ENCODE measurements around the gene XRN1. TPM values are rescaled to one million over a fixed set of nuclear protein-coding genes. Genes with fewer than 3 reads are reported as not detected.

The XRN1 gene
- total and polyA plus RNA-seq, 8 donors, result 3.5 to 23.4 (median 18.2) TPM

DNA sequence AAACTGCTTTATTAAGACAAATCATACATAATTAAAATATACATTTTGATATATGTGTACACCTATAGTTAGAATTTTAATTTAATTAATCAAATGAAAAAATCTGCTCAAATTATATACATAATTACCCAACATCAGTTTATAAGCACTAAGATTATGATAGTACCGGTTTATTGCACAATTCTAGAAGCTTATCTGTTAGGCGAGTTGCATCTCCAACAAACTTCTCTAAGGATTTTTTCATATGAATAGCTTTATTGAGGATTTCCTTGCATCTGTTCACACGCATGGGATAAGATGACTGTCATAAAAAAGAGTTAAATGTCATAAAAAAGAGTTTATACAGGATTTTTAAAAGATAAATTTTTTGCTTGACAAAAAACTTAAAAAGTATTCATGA, 19.9 kb upstream of the XRN1 start:
- FAIRE-seq (no peak), DNase-seq (no peak), ATAC-seq (no peak)
- WGBS, 2 donors, result 93 to 96% methylated on average over 3 of the region's 3 CpGs
- TF ChIP-seq, protein P1, sequence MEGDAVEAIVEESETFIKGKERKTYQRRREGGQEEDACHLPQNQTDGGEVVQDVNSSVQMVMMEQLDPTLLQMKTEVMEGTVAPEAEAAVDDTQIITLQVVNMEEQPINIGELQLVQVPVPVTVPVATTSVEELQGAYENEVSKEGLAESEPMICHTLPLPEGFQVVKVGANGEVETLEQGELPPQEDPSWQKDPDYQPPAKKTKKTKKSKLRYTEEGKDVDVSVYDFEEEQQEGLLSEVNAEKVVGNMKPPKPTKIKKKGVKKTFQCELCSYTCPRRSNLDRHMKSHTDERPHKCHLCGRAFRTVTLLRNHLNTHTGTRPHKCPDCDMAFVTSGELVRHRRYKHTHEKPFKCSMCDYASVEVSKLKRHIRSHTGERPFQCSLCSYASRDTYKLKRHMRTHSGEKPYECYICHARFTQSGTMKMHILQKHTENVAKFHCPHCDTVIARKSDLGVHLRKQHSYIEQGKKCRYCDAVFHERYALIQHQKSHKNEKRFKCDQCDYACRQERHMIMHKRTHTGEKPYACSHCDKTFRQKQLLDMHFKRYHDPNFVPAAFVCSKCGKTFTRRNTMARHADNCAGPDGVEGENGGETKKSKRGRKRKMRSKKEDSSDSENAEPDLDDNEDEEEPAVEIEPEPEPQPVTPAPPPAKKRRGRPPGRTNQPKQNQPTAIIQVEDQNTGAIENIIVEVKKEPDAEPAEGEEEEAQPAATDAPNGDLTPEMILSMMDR (IDR thresholded peaks at IDR 0.05), result no peak
- intact Hi-C loops (cut with DNase I), result no loop called here
- H3K27me3 ChIP-seq, result no peaks in the 10 kb centered on the region
- no peak overlapping the region for H3K27ac ChIP-seq
- H3K4me3 ChIP-seq, result no peak overlapping the region
- H3K9me3 ChIP-seq, result no peaks in the 10 kb centered on the region
- no peaks in the 10 kb centered on the region for H3K4me1 ChIP-seq
- H3K36me3 ChIP-seq, result no peaks in the 10 kb centered on the region

DNA sequence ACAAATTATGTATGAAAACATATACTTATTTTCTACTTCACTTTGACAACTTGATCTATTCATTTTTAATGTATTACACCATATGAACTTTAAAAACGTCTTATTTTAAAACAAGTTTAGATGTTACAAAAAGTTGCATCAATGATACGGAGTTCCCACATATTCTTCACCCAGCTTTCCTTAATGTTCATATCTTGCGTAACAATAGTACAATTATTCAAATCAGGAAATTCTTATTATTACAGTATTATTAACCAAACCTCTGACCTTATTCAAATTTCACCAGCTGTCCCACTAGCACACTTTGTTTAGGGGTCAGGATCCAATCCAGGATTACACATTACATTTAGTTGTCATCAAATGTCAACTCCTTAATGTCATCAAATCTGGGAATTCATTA, 12.9 kb upstream of the XRN1 start:
- H3K36me3 ChIP-seq, result peaks cover 0 to 9% (median 0%) of the 10 kb centered on the region in 3 donors

DNA sequence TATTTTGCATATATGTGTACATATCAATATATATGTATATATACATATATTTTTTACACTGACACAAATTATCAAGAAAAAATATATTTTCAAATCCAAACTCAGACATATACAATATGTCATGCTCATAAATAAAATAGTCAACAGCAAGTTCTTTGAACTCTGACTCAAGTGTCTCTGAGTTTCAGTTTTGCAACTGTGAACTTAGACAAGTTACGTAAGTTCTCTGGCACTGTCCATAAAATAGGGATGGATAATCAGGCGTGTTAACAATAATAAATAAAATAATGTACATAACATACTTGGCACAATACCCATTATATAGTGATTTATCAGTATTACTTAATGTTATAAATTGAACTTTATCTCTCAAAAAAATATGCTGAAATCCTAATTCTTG, 12.1 kb upstream of the XRN1 start:
- DNase-seq, result no peak
- Histone ChIP-seq H3K36me3 (peaks cover 0 to 9% (median 0%) of the 10 kb centered on the region in 3 donors), H3K4me3 (no peak overlapping the region), H3K4me1 (no peaks in the 10 kb centered on the region), H3K27ac (no peak overlapping the region), H3K27me3 (no peaks in the 10 kb centered on the region), H3K9me3 (no peaks in the 10 kb centered on the region)
- ATAC-seq, result no peak
- intact Hi-C loops (cut with DNase I), result no loop called here
- WGBS, 2 donors, result 89 to 90% methylated on average over 2 of the region's 2 CpGs
- FAIRE-seq, result no peak
- TF ChIP-seq, protein P1 (IDR thresholded peaks at IDR 0.05), result no peak

More for the DNA sequence above, 12.9 kb upstream of the XRN1 start:
- WGBS, 2 donors, result 81 to 84% methylated on average over 3 of the region's 3 CpGs
- Histone ChIP-seq H3K4me1 (no peaks in the 10 kb centered on the region), H3K27ac (no peak overlapping the region), H3K9me3 (no peaks in the 10 kb centered on the region), H3K27me3 (no peaks in the 10 kb centered on the region), H3K4me3 (no peak overlapping the region)
- TF ChIP-seq, protein P1 (IDR thresholded peaks at IDR 0.05), result no peak
- ATAC-seq, result no peak
- FAIRE-seq, result no peak
- intact Hi-C loops (cut with DNase I), result no loop called here
- no peak for DNase-seq

DNA sequence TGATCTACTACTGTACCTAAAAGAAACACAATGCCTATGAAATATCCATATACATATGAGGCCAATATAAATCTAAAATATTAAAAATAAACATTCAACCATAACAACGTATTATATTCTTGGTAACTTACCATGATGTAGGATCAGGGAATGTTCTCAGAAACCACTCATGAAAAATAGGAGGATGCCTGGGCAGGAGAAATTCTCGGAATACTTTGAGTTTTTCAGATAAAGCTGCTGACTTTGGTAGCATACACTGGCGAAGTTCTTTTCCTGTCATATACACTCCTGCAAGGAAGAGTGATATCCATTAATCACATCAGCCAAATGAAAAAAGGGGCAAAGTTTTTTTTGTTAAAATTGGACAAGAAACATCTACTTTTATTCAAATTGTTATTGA, 11.3 kb upstream of the XRN1 start:
- TF ChIP-seq, protein P1 (IDR thresholded peaks at IDR 0.05), result no peak
- Histone ChIP-seq H3K27ac (no peak overlapping the region), H3K4me3 (no peak overlapping the region), H3K9me3 (no peaks in the 10 kb centered on the region), H3K27me3 (no peaks in the 10 kb centered on the region), H3K4me1 (no peaks in the 10 kb centered on the region), H3K36me3 (peaks cover 0 to 9% (median 0%) of the 10 kb centered on the region in 3 donors)
- 70 to 86% methylated on average over 3 of the region's 3 CpGs for WGBS, 2 donors
- ATAC-seq, result no peak
- DNase-seq, result no peak
- intact Hi-C loops (cut with DNase I), result no loop called here
- peak; percentile 23 for FAIRE-seq

DNA sequence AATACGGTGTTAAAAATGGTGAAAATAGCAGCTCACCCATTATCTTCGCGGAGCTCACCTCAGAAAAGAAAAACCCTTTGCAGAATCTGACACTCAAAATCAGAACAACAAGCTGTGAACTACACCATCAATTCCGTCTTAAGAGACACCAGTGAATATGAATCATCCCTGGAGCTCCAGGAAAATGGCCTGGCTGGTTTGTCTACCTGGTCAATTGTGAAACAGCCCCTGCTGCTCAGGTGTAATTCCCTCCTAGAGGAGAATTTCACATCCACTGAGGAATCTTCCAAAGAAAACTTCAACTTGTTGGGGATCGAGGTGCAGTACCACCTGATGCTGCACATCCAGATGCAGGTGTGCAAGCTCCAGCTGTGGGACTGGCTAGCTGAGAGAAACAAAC, 3.0 kb upstream of the XRN1 start:
- TF ChIP-seq, protein P1 (IDR thresholded peaks at IDR 0.05), result no peak
- Histone ChIP-seq H3K36me3 (no peaks in the 10 kb centered on the region), H3K4me1 (peaks cover 5 to 11% (median 9%) of the 10 kb centered on the region in 3 donors), H3K4me3 (no peak overlapping the region), H3K9me3 (no peaks in the 10 kb centered on the region), H3K27ac (no peak overlapping the region), H3K27me3 (no peaks in the 10 kb centered on the region)
- FAIRE-seq (no peak), ATAC-seq (no peak), DNase-seq (no peak)
- intact Hi-C loops (cut with DNase I), result no loop called here
- 89 to 91% methylated on average over 5 of the region's 5 CpGs for WGBS, 2 donors
